Lung (tissue), 12 donors: ENCODE results near the gene HNRNPA1. TPM values are rescaled to one million over a fixed set of nuclear protein-coding genes. Genes with fewer than 3 reads are reported as not detected.
A peak's percentile ranks its signal among the peaks of the same experiment; 100 is the strongest.
"Not testable (repeated sequence)": the region's sequence is repeated elsewhere in the genome, so short reads cannot be mapped to it uniquely, and the experiment has no call there.

Experiments
- ATAC-seq: fragments of 200-7000 bp; cut with Tn5 transposase; one replicate; pipeline ENCODE4 v1.9.1; 2020; ENCODE audit warnings: moderate number of reproducible peaks; ENCODE audit not compliant: insufficient read depth, low FRiP score
- DNase-seq, 3 donors: peaks; one replicate each; pipeline ENCODE4 v3.0.0-alpha.2; 2013 to 2017
- H3K27ac ChIP-seq, 2 donors: one replicate each; pipeline ENCODE4 v1.5.1; 2013; ENCODE audit warnings: mild to moderate bottlenecking in 2 of 2, moderate library complexity in 2 of 2, control low read depth in 1 of 2, inconsistent platforms in 1 of 2, low read depth in 1 of 2, low read length in 1 of 2
- H3K27me3 ChIP-seq, 3 donors: one replicate each; pipeline ENCODE4 v1.5.1; 2013; ENCODE audit warnings: low read length in 2 of 3; ENCODE audit not compliant: control insufficient read depth in 3 of 3, insufficient read depth in 3 of 3
- H3K36me3 ChIP-seq, 4 donors: one replicate each; pipeline ENCODE4 v1.5.1; 2013; ENCODE audit warnings: low read length in 4 of 4, mild to moderate bottlenecking in 1 of 4, moderate library complexity in 1 of 4; ENCODE audit not compliant: control insufficient read depth in 4 of 4, insufficient read depth in 4 of 4
- H3K4me1 ChIP-seq, 5 donors: one replicate each; pipeline ENCODE4 v1.5.1; 2013; ENCODE audit warnings: low read length in 5 of 5, mild to moderate bottlenecking in 2 of 5, moderate library complexity in 1 of 5; ENCODE audit not compliant: control insufficient read depth in 5 of 5, insufficient read depth in 5 of 5
- H3K4me3 ChIP-seq: one replicate; pipeline ENCODE4 v1.5.1; 2013; ENCODE audit warnings: mild to moderate bottlenecking, control low read depth, moderate library complexity
- H3K9ac ChIP-seq, 2 donors: one replicate each; pipeline ENCODE4 v1.5.1; 2013; ENCODE audit warnings: low read length in 2 of 2, control low read depth in 1 of 2; ENCODE audit not compliant: insufficient read depth in 1 of 2
- H3K9me3 ChIP-seq, 4 donors: one replicate each; pipeline ENCODE4 v1.5.1; 2013; ENCODE audit warnings: low read length in 3 of 4, mild to moderate bottlenecking in 1 of 4, moderate library complexity in 1 of 4; ENCODE audit not compliant: control insufficient read depth in 4 of 4, insufficient read depth in 3 of 4
- WGBS, 2 donors: extraction: QIAGEN DNeasy Blood & Tissue Kit; methylation state at CpG; one replicate each; pipeline ENCODE4 v1.1.7; 2013; 5-methylcytosine and 5-hydroxymethylcytosine counted together
- polyA plus RNA-seq, 2 donors: library from polyadenylated mRNA; stranded (reverse); fragments of 200-250 nt; gene quantifications; one replicate each; pipeline ENCODE4 v1.2.1, GENCODE V29; 2013
- total RNA-seq, 2 donors: library from RNA; depleted of rRNA in 1 of 2; stranded (reverse); fragments of >200 nt in 1 of 2; gene quantifications; one replicate each; pipeline ENCODE4 v1.2.1, GENCODE V29; 2014 to 2021
- TF ChIP-seq, protein P1 (sequence below): IDR thresholded peaks from 2 replicates; pipeline ENCODE4 v1.5.1; 2012; ENCODE audit warnings: mild to moderate bottlenecking; ENCODE audit errors: control extremely low read depth, extremely low read depth
- donor health status: control.
- donor health status: control.
- donor health status: Bipolar disorder and iron deficiency.
- donor health status: healthy.
- donor health status: DM: yes; HTN: yes; CAD: no.

The HNRNPA1 gene
- total and polyA plus RNA-seq, 4 donors: 803 to 937 (median 863) TPM

DNA sequence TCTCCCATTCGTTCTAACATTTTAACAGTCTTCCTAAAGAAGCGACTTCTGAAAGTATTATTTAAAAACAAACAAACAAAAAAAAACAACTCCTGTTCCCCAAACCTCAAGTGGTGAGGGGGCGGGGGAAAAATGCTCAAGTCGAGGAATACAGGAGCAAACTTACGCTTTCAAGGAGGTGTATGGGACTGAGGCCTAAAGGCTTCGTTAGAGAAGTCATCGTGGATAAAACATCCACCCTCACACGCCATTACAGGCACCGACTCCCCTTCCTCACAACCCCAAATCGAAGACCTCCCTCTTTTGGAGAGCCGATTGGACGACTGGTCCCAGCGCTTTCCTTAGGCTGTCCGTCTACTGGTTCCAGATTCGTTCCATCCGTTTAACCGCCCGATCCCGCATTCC, 1.3 kb upstream of the HNRNPA1 start:
- Histone ChIP-seq H3K4me3 (peak overlapping the region; percentile 67), H3K27ac (peak overlapping the region; percentile 75 to 88), H3K9me3 (no peaks in the 10 kb centered on the region), H3K9ac (peak overlapping the region; percentile 95 to 100), H3K4me1 (peaks cover 6 to 46% (median 16%) of the 10 kb centered on the region in 5 donors), H3K36me3 (peaks cover 9 to 38% (median 23%) of the 10 kb centered on the region in 4 donors), H3K27me3 (no peaks in the 10 kb centered on the region)
- DNase-seq (no peak), ATAC-seq (no peak)
- TF ChIP-seq, protein P1, sequence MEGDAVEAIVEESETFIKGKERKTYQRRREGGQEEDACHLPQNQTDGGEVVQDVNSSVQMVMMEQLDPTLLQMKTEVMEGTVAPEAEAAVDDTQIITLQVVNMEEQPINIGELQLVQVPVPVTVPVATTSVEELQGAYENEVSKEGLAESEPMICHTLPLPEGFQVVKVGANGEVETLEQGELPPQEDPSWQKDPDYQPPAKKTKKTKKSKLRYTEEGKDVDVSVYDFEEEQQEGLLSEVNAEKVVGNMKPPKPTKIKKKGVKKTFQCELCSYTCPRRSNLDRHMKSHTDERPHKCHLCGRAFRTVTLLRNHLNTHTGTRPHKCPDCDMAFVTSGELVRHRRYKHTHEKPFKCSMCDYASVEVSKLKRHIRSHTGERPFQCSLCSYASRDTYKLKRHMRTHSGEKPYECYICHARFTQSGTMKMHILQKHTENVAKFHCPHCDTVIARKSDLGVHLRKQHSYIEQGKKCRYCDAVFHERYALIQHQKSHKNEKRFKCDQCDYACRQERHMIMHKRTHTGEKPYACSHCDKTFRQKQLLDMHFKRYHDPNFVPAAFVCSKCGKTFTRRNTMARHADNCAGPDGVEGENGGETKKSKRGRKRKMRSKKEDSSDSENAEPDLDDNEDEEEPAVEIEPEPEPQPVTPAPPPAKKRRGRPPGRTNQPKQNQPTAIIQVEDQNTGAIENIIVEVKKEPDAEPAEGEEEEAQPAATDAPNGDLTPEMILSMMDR: no peak
- 0 to 1% methylated on average over 19 of the region's 19 CpGs for whole genome bisulfite sequencing, 2 donors

DNA sequence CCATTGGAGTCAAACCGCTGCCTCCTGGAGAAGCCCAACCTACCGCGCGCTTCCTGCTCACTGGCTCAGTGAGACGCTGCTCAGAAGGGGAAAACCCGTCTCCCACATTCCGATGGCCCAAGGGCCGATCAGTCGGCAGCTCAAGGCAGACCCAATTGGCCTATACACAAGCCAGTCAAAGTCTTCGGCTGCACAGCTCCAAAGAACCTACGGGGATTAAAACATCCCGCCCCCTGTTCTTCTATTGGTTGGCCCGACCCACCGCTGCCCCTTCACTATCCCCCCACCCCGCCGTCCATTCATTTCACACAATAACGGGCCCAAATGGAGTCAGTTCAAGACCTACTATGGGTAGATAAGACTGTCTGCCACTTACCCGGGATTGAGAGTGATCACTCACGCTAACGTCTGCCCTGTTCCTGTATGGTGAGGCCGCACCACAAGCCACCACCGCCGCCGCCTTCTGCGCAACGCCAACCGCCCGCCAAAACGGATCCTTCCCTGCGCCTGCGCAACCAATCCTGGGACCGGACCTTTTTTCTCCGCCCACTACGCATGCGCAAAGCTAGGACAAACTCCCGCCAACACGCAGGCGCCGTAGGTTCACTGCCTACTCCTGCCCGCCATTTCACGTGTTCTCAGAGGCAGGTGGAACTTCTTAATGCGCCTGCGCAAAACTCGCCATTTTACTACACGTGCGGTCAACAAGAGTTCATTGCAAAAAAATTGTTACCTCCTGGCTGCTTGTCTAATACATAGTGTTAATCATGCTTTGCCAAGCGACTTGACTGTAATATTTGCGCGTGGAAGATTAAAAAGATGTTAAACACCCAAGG, 676 bp upstream of the HNRNPA1 start, which contains the start of gene CBX5:
TSS of gene CBX5 (minus strand) at position 491 of the 836 bp plus-strand sequence. CDS start 22,472 bp downstream, outside the sequence.
- peaks cover 6 to 47% (median 16%) of the 10 kb centered on the region in 5 donors for H3K4me1 ChIP-seq
- 0 to 1% methylated on average over 49 of the region's 49 CpGs for WGBS, 2 donors

DNA sequence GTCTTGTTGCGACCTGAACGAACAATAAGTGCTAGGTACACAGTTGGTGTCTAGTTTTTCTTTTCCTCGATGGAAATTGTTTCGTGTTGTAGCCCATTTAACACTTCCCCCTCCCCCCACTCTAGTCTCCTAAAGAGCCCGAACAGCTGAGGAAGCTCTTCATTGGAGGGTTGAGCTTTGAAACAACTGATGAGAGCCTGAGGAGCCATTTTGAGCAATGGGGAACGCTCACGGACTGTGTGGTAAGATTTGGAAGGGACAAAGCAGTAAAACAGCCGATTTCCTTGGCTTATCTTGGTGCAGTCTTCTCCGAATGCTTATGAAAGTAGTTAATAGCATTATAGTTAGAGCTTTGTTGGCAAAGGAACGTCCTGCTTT, 724 bp downstream of the HNRNPA1 start:
- ATAC-seq, H3K9me3 ChIP-seq, H3K27me3 ChIP-seq, DNase-seq: not testable (repeated sequence)
- WGBS, 2 donors: 0 to 1% methylated on average over 10 of the region's 10 CpGs
- Histone ChIP-seq H3K36me3 (peaks cover 17 to 51% (median 35%) of the 10 kb centered on the region in 4 donors), H3K4me1 (peaks cover 6 to 53% (median 18%) of the 10 kb centered on the region in 5 donors), H3K4me3 (peak overlapping the region; percentile 92), H3K9ac (peak overlapping the region; percentile 99 to 100), H3K27ac (peak overlapping the region; percentile 81 to 86)

More for the DNA sequence above, 676 bp upstream of the HNRNPA1 start, which contains the start of gene CBX5:
- TF ChIP-seq, protein P1: no peak
- Histone ChIP-seq H3K36me3 (peaks cover 9 to 40% (median 24%) of the 10 kb centered on the region in 4 donors), H3K9ac (peak within 1 kb of the TSS; percentile 99 to 100), H3K27ac (peak within 1 kb of the TSS; percentile 86 to 88), H3K9me3 (no peaks in the 10 kb centered on the region), H3K4me3 (peak within 1 kb of the TSS; percentile 92), H3K27me3 (no peaks in the 10 kb centered on the region)
- DNase-seq (peak; percentile 100), ATAC-seq (peak; percentile 81)

DNA sequence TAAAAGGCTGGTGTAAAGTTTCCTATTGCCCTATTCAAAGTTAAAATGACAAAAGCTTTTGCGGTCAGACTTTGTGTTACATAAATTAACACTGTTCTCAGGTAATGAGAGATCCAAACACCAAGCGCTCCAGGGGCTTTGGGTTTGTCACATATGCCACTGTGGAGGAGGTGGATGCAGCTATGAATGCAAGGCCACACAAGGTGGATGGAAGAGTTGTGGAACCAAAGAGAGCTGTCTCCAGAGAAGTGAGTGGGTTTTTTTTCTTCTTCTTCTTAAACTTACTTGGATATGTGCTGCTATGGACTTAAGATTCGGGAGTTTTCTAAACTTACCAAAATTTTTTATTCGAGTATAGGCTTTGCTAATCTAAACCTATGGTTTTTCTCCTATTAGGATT, 1.2 kb downstream of the HNRNPA1 start:
- WGBS, 2 donors: 10 to 13% methylated on average over 4 of the region's 4 CpGs

More for the DNA sequence above, 1.2 kb downstream of the HNRNPA1 start:
- not testable (repeated sequence) for H3K27me3 ChIP-seq, ATAC-seq, H3K9me3 ChIP-seq, DNase-seq
- Histone ChIP-seq H3K9ac (peak overlapping the region; percentile 99 to 100), H3K4me1 (peaks cover 6 to 53% (median 18%) of the 10 kb centered on the region in 5 donors), H3K36me3 (peaks cover 19 to 55% (median 39%) of the 10 kb centered on the region in 4 donors), H3K27ac (peak overlapping the region in 1 of 2 donors; percentile 86), H3K4me3 (peak overlapping the region; percentile 92)
